HCT116 (cell line): ENCODE measurements around the gene TRAF3.

Source experiments
- CEBPB ChIP-seq: IDR thresholded peaks from 2 replicates; pipeline ENCODE4 v1.6.1; 2012; ENCODE audit warnings: low read depth
- CTCF ChIP-seq, 3 experiments: fragments of 200-600 bp in 1 of 3; sonication (generic) in 1 of 3; IDR thresholded peaks in 2 of 3; conservative IDR thresholded peaks in 1 of 3; 2 replicates each; pipeline ENCODE4 v1.5.1; 2012 to 2017; ENCODE audit warnings: low read depth in 2 of 3, low read length in 2 of 3, antibody characterized with exemption in 1 of 3, borderline replicate concordance in 1 of 3, control low read depth in 1 of 3, mild to moderate bottlenecking in 1 of 3, mixed read lengths in 1 of 3, mixed run types in 1 of 3, moderate library complexity in 1 of 3; ENCODE audit not compliant: insufficient read depth in 1 of 3
- ELF1 ChIP-seq: IDR thresholded peaks from 2 replicates; pipeline ENCODE4 v1.6.1; 2012; ENCODE audit warnings: low read depth, borderline replicate concordance
- EZH2 ChIP-seq: fragments of 200-600 bp; sonication (generic); IDR thresholded peaks from 2 replicates; pipeline ENCODE4 v1.6.1; 2017; ENCODE audit warnings: antibody characterized with exemption, mixed run types
- MAX ChIP-seq: IDR thresholded peaks from 2 replicates; pipeline ENCODE4 v1.6.1; 2012
- POLR2A ChIP-seq: IDR thresholded peaks from 2 replicates; pipeline ENCODE4 v1.7.0; 2011; ENCODE audit warnings: borderline replicate concordance; ENCODE audit not compliant: insufficient read depth, insufficient read length; ENCODE audit errors: extremely low read depth
- POLR2AphosphoS5 ChIP-seq: IDR thresholded peaks from 2 replicates; pipeline ENCODE4 v1.6.1; 2011; ENCODE audit warnings: mild to moderate bottlenecking, low read depth, low read length, moderate library complexity
- SRF ChIP-seq: IDR thresholded peaks from 2 replicates; pipeline ENCODE4 v1.6.1; 2012; ENCODE audit warnings: low read depth
- YY1 ChIP-seq: IDR thresholded peaks from 2 replicates; pipeline ENCODE4 v1.6.1; 2011; ENCODE audit warnings: low read length, low read depth, moderate library complexity, mild to moderate bottlenecking; ENCODE audit not compliant: insufficient replicate concordance; ENCODE audit errors: extremely low read depth
- ZBTB33 ChIP-seq: IDR thresholded peaks from 2 replicates; pipeline ENCODE4 v1.6.1; 2011; ENCODE audit warnings: mild to moderate bottlenecking, low read length, moderate library complexity; ENCODE audit not compliant: insufficient replicate concordance; ENCODE audit errors: extremely low read depth

GRCh38 chr14:102750376-102750775 lies 26.9 kb upstream of the TRAF3 start:
- TF ChIP-seq CTCF (IDR thresholded peaks at IDR 0.05 in 2 of 3, conservative IDR thresholded peaks at IDR 0.05 in 1 of 3; ENCODE audit: borderline replicate concordance in 1 of 3, insufficient read depth in 1 of 3, low read depth in 2 of 3, low read length in 2 of 3): no peak
- no peak for TF ChIP-seq POLR2AphosphoS5
- TF ChIP-seq YY1: no peak
- no peak for TF ChIP-seq ZBTB33
- no peak for TF ChIP-seq EZH2
- no peak for TF ChIP-seq SRF
- TF ChIP-seq MAX: no peak
- no peak for TF ChIP-seq CEBPB
- no peak for TF ChIP-seq ELF1
- no peak for TF ChIP-seq POLR2A
